LNCAP (cell line): Measurements from ENCODE around the gene THSD7A.

Source experiments
- CTCF ChIP-seq: fragments of 450-650 bp; IDR thresholded peaks from 2 replicates; pipeline ENCODE4 v1.5.1; 2017; ENCODE audit warnings: mild to moderate bottlenecking

The THSD7A gene

GRCh38 chr7:11702938-11703337 is 129.1 kb downstream of the THSD7A start:
- no peak for TF ChIP-seq CTCF

GRCh38 chr7:11701829-11702560 is 130.0 kb downstream of the THSD7A start:
- TF ChIP-seq CTCF: no peak

GRCh38 chr7:11699666-11700065 is 132.3 kb downstream of the THSD7A start:
- no peak for TF ChIP-seq CTCF

GRCh38 chr7:11698384-11698871 is 133.6 kb downstream of the THSD7A start:
- no peak for TF ChIP-seq CTCF

GRCh38 chr7:11690395-11690794 is 141.6 kb downstream of the THSD7A start:
- no peak for TF ChIP-seq CTCF

GRCh38 chr7:11689096-11689495 is 142.9 kb downstream of the THSD7A start:
- no peak for TF ChIP-seq CTCF

- no peak for TF ChIP-seq CTCF
Observed at GRCh38 chr7:11681461-11681860, 150.5 kb downstream of the THSD7A start.
